Measurements from ENCODE around the gene SLC23A1.

- TF ChIP-seq CTCF (IDR thresholded peaks at IDR 0.05) (no peak), E2F6 (IDR thresholded peaks at IDR 0.05; ENCODE audit: borderline replicate concordance, low read depth) (no peak), POLR2A (IDR thresholded peaks at IDR 0.05; ENCODE audit: low read length) (no peak)
Observed at GRCh38 chr5:139415869-139416268, 32.8 kb upstream of the SLC23A1 start.

All from A549 (cell line).